K562 (cell line): Measurements from ENCODE around the gene CLDN10. TPM values are rescaled to one million over a fixed set of nuclear protein-coding genes. Genes with fewer than 3 reads are reported as not detected.

Source experiments
- ATAC-seq: fragments of 200-7000 bp; cut with Tn5 transposase; 3 replicates; pipeline ENCODE4 v1.9.1; 2020; ENCODE audit warnings: moderate library complexity
- BruUV-seq: library from RNA; stranded (reverse); fragments of 400-500 nt; replicated peaks from 2 replicates; lab custom pipeline; 2021; lab: Mats Ljungman, UMichigan
- CTCF ChIA-PET: fragments of 300-600 bp; formaldehyde crosslinking; extraction: SDS; loops from one replicate; lab custom pipeline; 2021; ENCODE audit warnings: low intra/inter-chr PET ratio; lab: Yijun Ruan, JAX
- POLR2A ChIA-PET: fragments of 300-600, 350-650 bp; sonication (Branson Sonifier 250); formaldehyde crosslinking; extraction: SDS; loops from one replicate; lab custom pipeline; 2021; ENCODE audit warnings: antibody characterized with exemption, inconsistent platforms; lab: Yijun Ruan, JAX
- DNase-seq, 4 experiments: peaks; one replicate each; pipeline versions ENCODE4 v3.0.0 to v3.0.0-alpha.2; 2011 to 2018; ENCODE audit warnings: low spot score in 3 of 4, mixed read lengths in 3 of 4; ENCODE audit errors: extremely low read depth in 1 of 4
- FAIRE-seq: peaks from 2 replicates; lab custom pipeline; 2011; peaks lifted over from hg19 to GRCh38; lab: Jason Lieb, UNC
- H2AFZ ChIP-seq: 2 replicates; pipeline ENCODE4 v1.6.0; 2011; ENCODE audit warnings: low read depth, low read length, control low read depth, inconsistent platforms
- H3K27ac ChIP-seq: fragments of 200-600 bp; 3 replicates; pipeline ENCODE4 v1.8.0; 2011; ENCODE audit warnings: low read depth, mild to moderate bottlenecking, control low read depth, inconsistent platforms, low read length, moderate library complexity, mixed read lengths; ENCODE audit errors: extremely low read depth
- H3K27me3 ChIP-seq, 2 experiments: fragments of 300-600 bp in 1 of 2; 2 replicates in 1 of 2; 3 replicates in 1 of 2; pipeline versions ENCODE4 v1.6.0 to v1.8.0; 2011; ENCODE audit warnings: inconsistent platforms in 2 of 2, low read length in 2 of 2, mild to moderate bottlenecking in 1 of 2, mixed read lengths in 1 of 2, moderate library complexity in 1 of 2; ENCODE audit not compliant: control insufficient read depth in 2 of 2, insufficient read depth in 2 of 2
- H3K36me3 ChIP-seq: fragments of 300-600 bp; 3 replicates; pipeline ENCODE4 v1.8.0; 2011; ENCODE audit warnings: mild to moderate bottlenecking, low read length, inconsistent platforms; ENCODE audit not compliant: control insufficient read depth, insufficient read depth
- H3K4me1 ChIP-seq, 2 experiments: fragments of 200-600 bp in 1 of 2; replicated peaks in 1 of 2; 2 replicates in 1 of 2; 3 replicates in 1 of 2; pipeline versions ENCODE4 v1.5.1 to v1.8.0; 2011; ENCODE audit warnings: inconsistent platforms in 2 of 2, low read length in 2 of 2, mild to moderate bottlenecking in 1 of 2, mixed read lengths in 1 of 2, moderate library complexity in 1 of 2; ENCODE audit not compliant: control insufficient read depth in 2 of 2, insufficient read depth in 2 of 2
- H3K4me2 ChIP-seq: 2 replicates; pipeline ENCODE4 v1.6.1; 2011; ENCODE audit warnings: low read length, control low read depth, inconsistent platforms, mixed read lengths; ENCODE audit not compliant: insufficient read depth
- H3K4me3 ChIP-seq: fragments of 200-600 bp; sonication (generic), shearing (Covaris generic); 2 replicates; pipeline ENCODE4 v1.5.1; 2016; ENCODE audit warnings: control low read depth, inconsistent platforms
- H3K79me2 ChIP-seq: fragments of 200-600 bp; 3 replicates; pipeline ENCODE4 v1.8.0; 2011; ENCODE audit warnings: low read length, inconsistent platforms; ENCODE audit not compliant: control insufficient read depth, insufficient read depth
- H3K9ac ChIP-seq, 2 experiments: 2 replicates each; pipeline versions ENCODE4 v1.6.0 to v1.6.1; 2011; ENCODE audit warnings: low read depth in 2 of 2, low read length in 2 of 2, control low read depth in 1 of 2, inconsistent platforms in 1 of 2, mild to moderate bottlenecking in 1 of 2, mixed read lengths in 1 of 2; ENCODE audit not compliant: insufficient read depth in 1 of 2
- H3K9me1 ChIP-seq: one replicate; pipeline ENCODE4 v1.6.0; 2011; ENCODE audit warnings: inconsistent platforms, mild to moderate bottlenecking, low read length, moderate library complexity; ENCODE audit not compliant: control insufficient read depth, insufficient read depth
- H3K9me3 ChIP-seq: replicated peaks from 2 replicates; pipeline ENCODE4 v1.5.1; 2011; ENCODE audit warnings: low read depth, low read length, inconsistent platforms; ENCODE audit not compliant: control insufficient read depth, insufficient read depth
- H4K20me1 ChIP-seq: replicated peaks from 2 replicates; pipeline ENCODE4 v1.6.1; 2011; ENCODE audit warnings: low read length, inconsistent platforms, mixed read lengths; ENCODE audit not compliant: control insufficient read depth, insufficient read depth
- BRD4 ChIP-seq: fragments of 200-600 bp; sonication (generic); IDR thresholded peaks from 2 replicates; pipeline ENCODE4 v1.6.1; 2017; ENCODE audit warnings: inconsistent platforms
- CEBPB ChIP-seq: fragments of 450-650 bp; IDR thresholded peaks from 2 replicates; pipeline ENCODE4 v1.6.1; 2016; ENCODE audit warnings: missing genetic modification characterization, missing compliant biosample characterization
- KHSRP ChIP-seq: fragments of 450-650 bp; IDR thresholded peaks from 2 replicates; pipeline ENCODE4 v1.6.1; 2017
- XRCC5 ChIP-seq: fragments of 200-400 bp; formaldehyde crosslinking; IDR thresholded peaks from 2 replicates; pipeline ENCODE4 v1.6.1; 2017; ENCODE audit warnings: low read depth, mild to moderate bottlenecking, low read length
- ZNF76 ChIP-seq: fragments of 250-450 bp; sonication (Bioruptor Pico); IDR thresholded peaks from 2 replicates; pipeline ENCODE4 v1.4.0; 2020; ENCODE audit warnings: mild to moderate bottlenecking, moderate library complexity, borderline replicate concordance
- WGBS: fragments of 100-300 bp; shearing (Covaris generic); methylation state at CpG from one replicate; pipeline ENCODE4 v1.1.6; 2016; ENCODE audit warnings: low coverage, mixed read lengths; ENCODE audit not compliant: insufficient coverage; ENCODE audit errors: missing lambda C conversion rate; 5-methylcytosine and 5-hydroxymethylcytosine counted together
- in situ Hi-C: fragments of 300-500 bp; cut with MboI; formaldehyde crosslinking; loops from 4 replicates; pipeline ENCODE4 v1.15.0; 2018; ENCODE audit warnings: inconsistent platforms, mixed read lengths
- intact Hi-C: fragments of 100-400 bp; cut with micrococcal nuclease; formaldehyde crosslinking; loops from 2 replicates; pipeline ENCODE4 v1.14.2; 2022
- polyA plus RNA-seq, 8 experiments: library from polyadenylated mRNA; depleted of rRNA in 4 of 8; stranded (reverse) in 5 of 8; unstranded in 3 of 8; fragments of >200 nt; fragmentation: Nextera tagmentation in 2 of 8; fragmentation: Illumina TruSeq in 1 of 8; extraction: Ambion mirVana in 2 of 8; extraction: Trizol in 1 of 8; gene quantifications; 2 replicates each; pipeline versions ENCODE4 v1.2.1 to v1.2.3, GENCODE V29; 2011 to 2014; ENCODE audit warnings: inconsistent platforms in 1 of 8, missing spikeins in 1 of 8
- total RNA-seq, 7 experiments: library from RNA; depleted of rRNA in 6 of 7; stranded (reverse); fragments of >200 nt in 6 of 7; fragmentation: Illumina TruSeq in 2 of 7; extraction: Trizol in 2 of 7; gene quantifications; 2 replicates each; pipeline versions ENCODE4 v1.2.1 to v1.2.3, GENCODE V29; 2011 to 2021; ENCODE audit warnings: low replicate concordance in 1 of 7
- TF ChIP-seq, protein P1 (sequence below), 2 experiments: IDR thresholded peaks; 2 replicates each; pipeline ENCODE4 v1.6.1; 2012; ENCODE audit warnings: improper control_type of control experiment in 2 of 2, low read depth in 2 of 2, low read length in 2 of 2, borderline replicate concordance in 1 of 2

CLDN10 gene
- total and polyA plus RNA-seq, 9 of the 15 experiments (the other 6 are each of a cell fraction or from before 2014, with no cell fraction given) = not detected

DNA sequence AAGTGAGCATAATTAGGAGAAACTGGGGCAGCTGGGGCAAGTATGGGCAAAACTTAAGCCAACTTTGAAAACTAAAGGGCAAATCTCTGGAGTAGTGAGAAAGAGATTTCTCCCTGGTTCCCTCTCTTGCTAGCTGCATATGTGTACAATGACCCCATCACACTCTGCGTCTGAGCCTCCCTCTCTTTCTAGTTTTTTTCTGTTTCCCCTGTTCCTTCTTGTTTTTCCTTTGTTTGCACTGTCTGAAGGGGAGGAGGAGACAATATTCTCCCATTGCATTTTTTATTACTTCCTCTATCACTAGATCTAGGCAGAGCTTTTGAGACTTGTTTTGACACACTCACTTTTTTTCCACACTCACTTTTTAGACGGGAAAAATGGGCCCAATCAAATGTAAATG, 11.2 kb upstream of the CLDN10 start:
- ATAC-seq = no peak
- Histone ChIP-seq H3K27me3 (no peaks in the 10 kb centered on the region), H2AFZ (no peak overlapping the region), H3K9ac (no peak overlapping the region), H3K9me3 (no peaks in the 10 kb centered on the region), H3K4me2 (no peak overlapping the region), H3K36me3 (no peaks in the 10 kb centered on the region), H3K79me2 (no peaks in the 10 kb centered on the region), H4K20me1 (no peaks in the 10 kb centered on the region), H3K9me1 (no peaks in the 10 kb centered on the region), H3K27ac (no peak overlapping the region), H3K4me3 (no peak overlapping the region), H3K4me1 (no peaks in the 10 kb centered on the region; a peak in 1 of 5 replicates)
- DNase-seq = no peak
- 14% methylated on average over 2 of the region's 2 CpGs for WGBS
- FAIRE-seq = no peak
- no peak for TF ChIP-seq KHSRP
- TF ChIP-seq CEBPB (tag) = no peak
- TF ChIP-seq ZNF76 = no peak
- TF ChIP-seq XRCC5 = no peak
- TF ChIP-seq BRD4 = no peak
- TF ChIP-seq, protein P1, sequence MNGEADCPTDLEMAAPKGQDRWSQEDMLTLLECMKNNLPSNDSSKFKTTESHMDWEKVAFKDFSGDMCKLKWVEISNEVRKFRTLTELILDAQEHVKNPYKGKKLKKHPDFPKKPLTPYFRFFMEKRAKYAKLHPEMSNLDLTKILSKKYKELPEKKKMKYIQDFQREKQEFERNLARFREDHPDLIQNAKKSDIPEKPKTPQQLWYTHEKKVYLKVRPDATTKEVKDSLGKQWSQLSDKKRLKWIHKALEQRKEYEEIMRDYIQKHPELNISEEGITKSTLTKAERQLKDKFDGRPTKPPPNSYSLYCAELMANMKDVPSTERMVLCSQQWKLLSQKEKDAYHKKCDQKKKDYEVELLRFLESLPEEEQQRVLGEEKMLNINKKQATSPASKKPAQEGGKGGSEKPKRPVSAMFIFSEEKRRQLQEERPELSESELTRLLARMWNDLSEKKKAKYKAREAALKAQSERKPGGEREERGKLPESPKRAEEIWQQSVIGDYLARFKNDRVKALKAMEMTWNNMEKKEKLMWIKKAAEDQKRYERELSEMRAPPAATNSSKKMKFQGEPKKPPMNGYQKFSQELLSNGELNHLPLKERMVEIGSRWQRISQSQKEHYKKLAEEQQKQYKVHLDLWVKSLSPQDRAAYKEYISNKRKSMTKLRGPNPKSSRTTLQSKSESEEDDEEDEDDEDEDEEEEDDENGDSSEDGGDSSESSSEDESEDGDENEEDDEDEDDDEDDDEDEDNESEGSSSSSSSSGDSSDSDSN (IDR thresholded peaks at IDR 0.05; ENCODE audit: borderline replicate concordance in 1 of 2, low read depth in 2 of 2, low read length in 2 of 2) = no peak
- in situ Hi-C loops = loop anchor here (25.0 kb wide), 1 partner anchor 296 kb away; no protein-coding TSS in a partner anchor
- CTCF ChIA-PET = no interaction called here
- intact Hi-C loops = no loop called here
- no TSS peak for BruUV-seq
- POLR2A ChIA-PET = no interaction called here
